Measurements from ENCODE around the gene MARCHF10. TPM values are rescaled to one million over a fixed set of nuclear protein-coding genes. Genes with fewer than 3 reads are reported as not detected.

Gene MARCHF10
- total RNA-seq, 1 experiment from 2014 or later = not detected

GRCh38 chr17:62794666-62794971, 13.5 kb downstream of the MARCHF10 start:
- ChIA-PET CTCF (no interaction called here), POLR2A (ENCODE audit: low non-redundant PET) (no interaction called here)
- no peak for DNase-seq (ENCODE audit: low spot score)
- Histone ChIP-seq H3K27ac (ENCODE audit: low read depth, low read length, poor library complexity, severe bottlenecking) (no peak overlapping the region), H3K4me3 (ENCODE audit: low read depth, low read length, poor library complexity, severe bottlenecking) (no peak overlapping the region), H3K27me3 (replicated peaks; ENCODE audit: insufficient read depth, low read depth, low read length, poor library complexity) (peaks cover 29% of the 10 kb centered on the region), H3K4me1 (ENCODE audit: insufficient read depth, low read length, poor library complexity, severe bottlenecking) (no peaks in the 10 kb centered on the region), H3K36me3 (ENCODE audit: insufficient read depth, low read length, poor library complexity, severe bottlenecking) (no peaks in the 10 kb centered on the region), H3K9me3 (ENCODE audit: low read depth, low read length, poor library complexity, severe bottlenecking) (no peaks in the 10 kb centered on the region)
- BruUV-seq (replicated peaks) = no TSS peak
- TF ChIP-seq CTCF (conservative IDR thresholded peaks at IDR 0.05; ENCODE audit: low read depth, low read length) = no peak
- no peak for TF ChIP-seq EZH2 (IDR thresholded peaks at IDR 0.05; ENCODE audit: borderline replicate concordance, low read depth, low read length, poor library complexity, severe bottlenecking)
- intact Hi-C loops (cut with micrococcal nuclease; ENCODE audit: unreplicated experiment) = no loop called here

- Histone ChIP-seq H3K9me3 (ENCODE audit: low read depth, low read length, poor library complexity, severe bottlenecking) (no peaks in the 10 kb centered on the region), H3K36me3 (ENCODE audit: insufficient read depth, low read length, poor library complexity, severe bottlenecking) (no peaks in the 10 kb centered on the region), H3K27me3 (replicated peaks; ENCODE audit: insufficient read depth, low read depth, low read length, poor library complexity) (peaks cover 29% of the 10 kb centered on the region), H3K4me1 (ENCODE audit: insufficient read depth, low read length, poor library complexity, severe bottlenecking) (no peaks in the 10 kb centered on the region), H3K4me3 (ENCODE audit: low read depth, low read length, poor library complexity, severe bottlenecking) (no peak overlapping the region), H3K27ac (ENCODE audit: low read depth, low read length, poor library complexity, severe bottlenecking) (no peak overlapping the region)
- ChIA-PET POLR2A (ENCODE audit: low non-redundant PET) (no interaction called here), CTCF (no interaction called here)
- no TSS peak for BruUV-seq (replicated peaks)
- no peak for DNase-seq (ENCODE audit: low spot score)
- TF ChIP-seq CTCF (conservative IDR thresholded peaks at IDR 0.05; ENCODE audit: low read depth, low read length) (no peak), EZH2 (IDR thresholded peaks at IDR 0.05; ENCODE audit: borderline replicate concordance, low read depth, low read length, poor library complexity, severe bottlenecking) (no peak)
- intact Hi-C loops (cut with micrococcal nuclease; ENCODE audit: unreplicated experiment) = no loop called here
Observed at GRCh38 chr17:62793919-62794665, 14.0 kb downstream of the MARCHF10 start.

DNA sequence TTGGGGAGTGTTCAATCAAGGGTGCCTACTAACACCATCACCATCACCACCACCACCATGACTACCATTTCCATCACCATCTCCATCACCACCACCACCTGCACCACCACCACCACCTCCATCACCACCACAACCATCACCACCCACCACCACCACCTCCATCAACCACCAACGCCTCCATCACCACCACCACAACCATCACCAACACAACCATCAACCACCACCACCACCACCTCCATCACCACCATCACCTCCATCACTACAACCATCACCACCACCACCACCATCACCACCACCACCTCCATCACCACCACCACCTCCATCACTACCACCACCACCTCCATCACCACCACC, 15.7 kb downstream of the MARCHF10 start:
- no peaks in the 10 kb centered on the region for H3K4me1 ChIP-seq (ENCODE audit: insufficient read depth, low read length, poor library complexity, severe bottlenecking)
- intact Hi-C loops (cut with micrococcal nuclease; ENCODE audit: unreplicated experiment) = no loop called here
- H3K27me3 ChIP-seq (replicated peaks; ENCODE audit: insufficient read depth, low read depth, low read length, poor library complexity) = peaks cover 27% of the 10 kb centered on the region
- no peaks in the 10 kb centered on the region for H3K36me3 ChIP-seq (ENCODE audit: insufficient read depth, low read length, poor library complexity, severe bottlenecking)
- ChIA-PET CTCF (no interaction called here), POLR2A (ENCODE audit: low non-redundant PET) (no interaction called here)
- no peak for TF ChIP-seq CTCF (conservative IDR thresholded peaks at IDR 0.05; ENCODE audit: low read depth, low read length)
- no peak for TF ChIP-seq EZH2 (IDR thresholded peaks at IDR 0.05; ENCODE audit: borderline replicate concordance, low read depth, low read length, poor library complexity, severe bottlenecking)
- no peak for DNase-seq (ENCODE audit: low spot score)
- BruUV-seq (replicated peaks) = no TSS peak
- H3K9me3 ChIP-seq (ENCODE audit: low read depth, low read length, poor library complexity, severe bottlenecking) = no peaks in the 10 kb centered on the region
- H3K27ac ChIP-seq (ENCODE audit: low read depth, low read length, poor library complexity, severe bottlenecking) = no peak overlapping the region
- no peak overlapping the region for H3K4me3 ChIP-seq (ENCODE audit: low read depth, low read length, poor library complexity, severe bottlenecking)
